Stimulated activated CD4-positive, alpha-beta T cell treated with anti-CD3 and anti-CD28 coated beads, Interleukin-2, amount 100 ng/mL, for 4 hours (primary cell): ENCODE results near the gene STAB1.

Experiments
- DNase-seq: peaks from one replicate; pipeline ENCODE4 v3.0.0-alpha.2; 2020; ENCODE audit warnings: low read depth

The STAB1 gene

DNA sequence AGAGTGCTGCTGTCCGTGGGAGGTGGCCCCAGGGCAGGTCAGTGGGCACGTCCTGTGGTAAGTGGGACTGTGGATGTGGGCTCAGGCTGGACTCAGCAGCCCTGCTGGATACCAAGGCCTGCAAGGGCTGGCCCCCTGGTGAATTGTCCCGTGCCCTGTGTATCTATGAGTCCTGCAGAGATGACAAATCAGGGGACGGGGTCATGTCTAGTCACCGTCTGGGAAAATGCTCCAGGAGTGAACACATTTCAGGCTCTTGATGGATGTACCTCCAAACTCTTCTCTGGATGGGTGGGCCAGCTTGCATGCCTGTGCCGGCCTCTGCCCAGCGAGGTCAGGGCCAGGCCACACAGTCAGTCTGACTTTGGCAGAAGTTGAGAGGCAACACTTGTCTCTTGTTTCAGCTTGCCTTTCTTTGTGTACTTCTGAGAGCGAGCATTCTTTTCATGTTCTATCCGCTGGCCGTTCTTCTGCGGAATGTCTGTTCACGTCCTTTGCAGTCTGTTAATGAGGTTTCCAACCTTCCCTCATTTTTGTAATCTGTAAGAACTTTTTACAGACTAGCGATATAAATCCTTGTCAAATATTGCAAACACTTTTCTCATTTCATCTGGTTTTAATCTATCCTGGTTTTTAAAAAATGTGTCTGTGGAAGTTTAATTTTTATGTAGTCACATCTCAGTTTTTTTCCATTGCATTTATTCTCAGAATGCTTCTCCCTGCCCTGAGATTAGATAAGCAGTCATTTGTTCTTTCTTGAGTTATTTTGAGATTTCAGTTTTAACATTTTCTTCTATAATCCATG, 11.4 kb upstream of the STAB1 start:
- no peak for DNase-seq

DNA sequence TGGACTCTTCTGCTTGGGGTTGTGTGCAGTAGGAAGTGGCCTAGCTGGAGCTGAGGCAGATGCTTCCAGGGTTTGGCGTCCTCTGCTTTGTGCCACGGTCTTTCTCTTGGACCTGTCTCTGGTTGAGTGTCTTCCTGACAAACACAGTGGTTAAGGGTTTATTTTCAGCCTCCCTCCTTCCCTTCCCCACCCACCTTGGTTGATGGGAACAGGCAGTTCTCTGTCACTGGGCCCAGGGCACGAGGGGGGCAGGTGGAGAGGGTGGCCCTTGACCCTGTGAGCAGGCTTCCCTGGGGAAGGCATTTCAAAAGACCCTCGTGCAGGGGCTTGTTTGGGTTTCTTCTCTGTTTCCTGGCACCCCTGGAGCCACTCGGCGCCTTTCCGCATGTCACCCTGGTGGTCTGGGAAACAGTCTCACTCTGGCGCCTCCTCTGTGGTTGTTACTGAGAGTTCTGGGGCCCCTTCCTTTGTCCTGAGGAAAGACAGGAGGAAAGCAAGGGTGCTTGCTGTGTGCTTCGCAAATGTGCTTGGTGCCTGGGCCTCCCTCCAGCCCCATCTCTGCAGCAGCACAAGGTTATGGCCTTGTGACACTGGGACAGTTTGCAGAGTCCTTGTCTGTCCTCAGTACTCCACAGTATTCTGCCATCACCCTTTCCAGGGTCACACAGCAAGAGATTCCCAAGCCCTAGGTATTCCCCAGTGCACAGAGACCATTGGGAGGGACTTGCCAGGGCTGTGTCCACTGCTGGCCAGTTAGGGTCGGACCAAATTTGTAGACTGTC, 10.3 kb upstream of the STAB1 start:
- DNase-seq = no peak

DNA sequence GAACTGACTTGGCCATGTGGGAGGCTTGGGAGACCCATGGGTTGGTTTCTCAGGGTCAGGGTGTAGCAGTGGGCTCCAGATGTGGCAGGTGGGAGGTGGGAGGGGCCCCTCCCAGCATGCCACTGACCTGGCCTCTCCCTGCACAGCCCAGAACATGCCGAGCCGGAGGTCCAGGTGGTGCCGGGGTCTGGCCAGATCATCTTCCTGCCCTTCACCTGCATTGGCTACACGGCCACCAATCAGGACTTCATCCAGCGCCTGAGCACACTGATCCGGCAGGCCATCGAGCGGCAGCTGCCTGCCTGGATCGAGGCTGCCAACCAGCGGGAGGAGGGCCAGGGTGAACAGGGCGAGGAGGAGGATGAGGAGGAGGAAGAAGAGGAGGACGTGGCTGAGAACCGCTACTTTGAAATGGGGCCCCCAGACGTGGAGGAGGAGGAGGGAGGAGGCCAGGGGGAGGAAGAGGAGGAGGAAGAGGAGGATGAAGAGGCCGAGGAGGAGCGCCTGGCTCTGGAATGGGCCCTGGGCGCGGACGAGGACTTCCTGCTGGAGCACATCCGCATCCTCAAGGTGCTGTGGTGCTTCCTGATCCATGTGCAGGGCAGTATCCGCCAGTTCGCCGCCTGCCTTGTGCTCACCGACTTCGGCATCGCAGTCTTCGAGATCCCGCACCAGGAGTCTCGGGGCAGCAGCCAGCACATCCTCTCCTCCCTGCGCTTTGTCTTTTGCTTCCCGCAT, 7.9 kb upstream of the STAB1 start:
- no peak for DNase-seq

DNA sequence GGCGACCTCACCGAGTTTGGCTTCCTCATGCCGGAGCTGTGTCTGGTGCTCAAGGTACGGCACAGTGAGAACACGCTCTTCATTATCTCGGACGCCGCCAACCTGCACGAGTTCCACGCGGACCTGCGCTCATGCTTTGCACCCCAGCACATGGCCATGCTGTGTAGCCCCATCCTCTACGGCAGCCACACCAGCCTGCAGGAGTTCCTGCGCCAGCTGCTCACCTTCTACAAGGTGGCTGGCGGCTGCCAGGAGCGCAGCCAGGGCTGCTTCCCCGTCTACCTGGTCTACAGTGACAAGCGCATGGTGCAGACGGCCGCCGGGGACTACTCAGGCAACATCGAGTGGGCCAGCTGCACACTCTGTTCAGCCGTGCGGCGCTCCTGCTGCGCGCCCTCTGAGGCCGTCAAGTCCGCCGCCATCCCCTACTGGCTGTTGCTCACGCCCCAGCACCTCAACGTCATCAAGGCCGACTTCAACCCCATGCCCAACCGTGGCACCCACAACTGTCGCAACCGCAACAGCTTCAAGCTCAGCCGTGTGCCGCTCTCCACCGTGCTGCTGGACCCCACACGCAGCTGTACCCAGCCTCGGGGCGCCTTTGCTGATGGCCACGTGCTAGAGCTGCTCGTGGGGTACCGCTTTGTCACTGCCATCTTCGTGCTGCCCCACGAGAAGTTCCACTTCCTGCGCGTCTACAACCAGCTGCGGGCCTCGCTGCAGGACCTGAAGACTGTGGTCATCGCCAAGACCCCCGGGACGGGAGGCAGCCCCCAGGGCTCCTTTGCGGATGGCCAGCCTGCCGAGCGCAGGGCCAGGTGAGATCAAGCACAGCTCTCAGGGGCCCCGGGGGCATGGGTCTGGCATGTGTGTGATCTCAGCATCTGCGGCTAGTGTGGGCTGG, 7.1 kb upstream of the STAB1 start:
- no peak for DNase-seq

DNA sequence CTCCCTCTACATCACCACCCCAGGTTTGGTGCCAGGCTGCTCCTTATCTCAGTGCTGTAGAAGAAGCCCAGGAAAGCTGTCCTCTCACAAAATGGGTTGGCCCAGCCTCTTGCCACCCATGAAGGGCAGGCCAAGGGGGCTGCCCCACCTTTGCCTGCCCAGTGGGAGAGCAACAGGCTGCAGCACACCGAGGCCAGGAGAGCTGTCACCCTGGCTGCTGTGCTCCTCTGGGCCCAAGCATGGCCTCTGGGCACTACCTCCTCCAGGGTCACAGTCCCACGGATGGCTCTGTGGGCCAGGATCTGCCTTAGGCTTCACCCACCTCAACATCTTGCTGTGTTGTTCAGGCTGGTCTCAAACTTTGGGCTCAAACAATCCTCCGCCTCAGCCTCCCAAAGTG, 6.4 kb upstream of the STAB1 start:
- no peak for DNase-seq

DNA sequence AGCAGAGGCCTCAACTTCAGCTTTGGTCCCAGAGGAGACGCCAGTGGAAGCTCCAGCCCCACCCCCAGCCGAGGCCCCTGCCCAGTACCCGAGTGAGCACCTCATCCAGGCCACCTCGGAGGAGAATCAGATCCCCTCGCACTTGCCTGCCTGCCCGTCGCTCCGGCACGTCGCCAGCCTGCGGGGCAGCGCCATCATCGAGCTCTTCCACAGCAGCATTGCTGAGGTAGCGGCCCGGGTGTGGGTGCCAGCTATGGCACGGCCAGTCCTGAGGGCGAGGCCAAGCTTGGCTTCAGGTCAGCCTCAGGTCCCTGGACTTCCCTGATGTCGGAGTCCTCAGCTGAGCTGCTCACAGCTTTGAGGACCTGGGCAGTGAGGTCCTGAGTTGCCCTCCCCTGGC, 5.7 kb upstream of the STAB1 start:
- no peak for DNase-seq

DNA sequence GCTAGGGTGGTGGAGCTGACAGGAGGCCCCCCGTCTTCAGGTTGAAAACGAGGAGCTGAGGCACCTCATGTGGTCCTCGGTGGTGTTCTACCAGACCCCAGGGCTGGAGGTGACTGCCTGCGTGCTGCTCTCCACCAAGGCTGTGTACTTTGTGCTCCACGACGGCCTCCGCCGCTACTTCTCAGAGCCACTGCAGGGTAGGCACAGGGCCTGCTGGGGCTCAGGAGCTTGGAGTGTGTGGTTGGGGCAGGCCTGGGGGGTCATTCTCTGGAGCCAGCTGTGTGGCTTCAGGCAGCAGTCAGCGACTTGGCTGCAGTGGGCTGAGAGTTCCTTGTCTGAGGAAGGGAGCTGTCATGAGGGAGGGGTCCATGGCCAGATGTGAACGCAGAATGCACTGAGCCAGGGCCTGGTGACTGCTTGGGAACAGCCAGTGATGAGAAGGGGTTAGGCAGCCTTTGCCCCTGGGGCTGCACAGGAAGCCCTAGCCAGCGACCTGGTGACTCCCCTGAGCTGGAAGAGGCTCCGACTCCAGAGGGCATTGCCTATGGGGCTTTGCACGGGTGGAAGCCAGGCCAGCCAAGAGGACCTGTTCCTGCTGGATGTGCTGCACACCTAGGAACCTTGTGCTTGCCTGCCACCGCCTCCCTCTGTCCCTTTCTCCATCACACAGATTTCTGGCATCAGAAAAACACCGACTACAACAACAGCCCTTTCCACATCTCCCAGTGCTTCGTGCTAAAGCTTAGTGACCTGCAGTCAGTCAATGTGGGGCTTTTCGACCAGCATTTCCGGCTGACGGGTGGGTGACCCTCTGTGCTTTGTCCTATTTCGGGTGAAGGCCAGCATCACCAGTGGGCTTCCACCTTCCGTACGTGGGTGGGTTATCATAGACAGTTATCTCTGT, 4.9 kb upstream of the STAB1 start:
- no peak for DNase-seq

DNA sequence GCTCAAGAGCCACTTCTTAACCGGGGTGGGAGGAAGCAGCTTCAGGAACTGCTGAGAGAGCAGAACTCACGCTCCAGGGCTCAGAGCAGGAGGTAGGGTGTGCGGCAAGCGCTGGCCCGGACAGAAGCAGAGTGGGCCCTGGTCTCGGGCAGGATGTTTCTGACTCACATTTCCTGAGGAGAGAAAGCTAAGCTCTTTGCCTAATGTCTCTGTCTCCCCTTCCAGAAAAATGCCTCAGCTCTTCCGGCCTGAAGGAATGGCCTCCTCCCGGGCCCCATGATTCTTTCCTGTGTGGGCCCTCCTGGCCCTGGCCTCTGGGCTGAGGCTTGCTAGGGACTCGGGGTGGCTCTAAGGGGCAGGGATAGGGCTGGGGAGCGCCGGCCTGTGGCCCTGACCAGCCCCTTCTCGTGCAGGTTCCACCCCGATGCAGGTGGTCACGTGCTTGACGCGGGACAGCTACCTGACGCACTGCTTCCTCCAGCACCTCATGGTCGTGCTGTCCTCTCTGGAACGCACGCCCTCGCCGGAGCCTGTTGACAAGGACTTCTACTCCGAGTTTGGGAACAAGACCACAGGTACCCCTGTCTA, 4.1 kb upstream of the STAB1 start:
- no peak for DNase-seq

DNA sequence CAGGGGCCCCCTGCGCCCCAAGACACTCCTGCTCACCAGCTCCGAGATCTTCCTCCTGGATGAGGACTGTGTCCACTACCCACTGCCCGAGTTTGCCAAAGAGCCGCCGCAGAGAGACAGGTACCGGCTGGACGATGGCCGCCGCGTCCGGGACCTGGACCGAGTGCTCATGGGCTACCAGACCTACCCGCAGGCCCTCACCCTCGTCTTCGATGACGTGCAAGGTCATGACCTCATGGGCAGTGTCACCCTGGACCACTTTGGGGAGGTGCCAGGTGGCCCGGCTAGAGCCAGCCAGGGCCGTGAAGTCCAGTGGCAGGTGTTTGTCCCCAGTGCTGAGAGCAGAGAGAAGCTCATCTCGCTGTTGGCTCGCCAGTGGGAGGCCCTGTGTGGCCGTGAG, 3.1 kb upstream of the STAB1 start:
- no peak for DNase-seq

DNA sequence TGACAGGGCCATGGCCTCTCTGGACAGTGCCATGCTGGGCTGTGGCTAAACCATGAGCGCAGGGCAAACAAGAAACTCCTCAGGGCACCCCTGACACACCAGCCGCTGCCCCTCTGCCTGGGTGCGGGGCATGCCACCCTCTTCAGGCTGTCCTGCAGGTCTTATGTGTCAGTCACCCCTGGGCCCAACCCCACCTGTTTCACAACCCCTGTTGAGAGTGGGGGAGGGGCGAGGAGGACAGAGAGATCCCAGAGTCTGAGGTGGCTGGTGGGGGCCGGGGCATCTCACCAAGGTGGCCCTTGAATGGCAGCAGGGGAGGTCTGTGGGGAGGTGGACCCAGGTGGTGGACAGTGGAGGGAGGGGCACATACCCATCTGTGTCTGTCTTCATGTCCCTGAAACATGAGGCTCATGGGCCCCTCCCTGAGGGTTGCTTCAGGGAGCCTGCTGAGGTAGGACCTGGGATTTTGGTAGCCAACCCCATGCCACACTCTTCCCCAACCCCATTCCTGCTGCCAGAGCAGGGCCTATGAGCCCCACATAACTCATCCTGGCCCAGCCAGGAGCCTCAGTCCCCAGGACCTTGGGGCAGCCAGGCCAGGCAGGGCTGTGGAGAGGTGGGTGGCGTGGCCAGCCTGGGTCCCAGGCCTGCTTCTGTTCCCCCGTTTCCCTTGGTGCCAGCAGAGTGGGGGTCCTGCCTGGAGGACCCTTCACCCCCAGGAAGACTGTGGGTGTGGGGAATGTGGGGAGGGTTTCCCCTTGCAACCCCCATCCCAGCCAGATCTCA, 1.7 kb upstream of the STAB1 start:
- no peak for DNase-seq

DNA sequence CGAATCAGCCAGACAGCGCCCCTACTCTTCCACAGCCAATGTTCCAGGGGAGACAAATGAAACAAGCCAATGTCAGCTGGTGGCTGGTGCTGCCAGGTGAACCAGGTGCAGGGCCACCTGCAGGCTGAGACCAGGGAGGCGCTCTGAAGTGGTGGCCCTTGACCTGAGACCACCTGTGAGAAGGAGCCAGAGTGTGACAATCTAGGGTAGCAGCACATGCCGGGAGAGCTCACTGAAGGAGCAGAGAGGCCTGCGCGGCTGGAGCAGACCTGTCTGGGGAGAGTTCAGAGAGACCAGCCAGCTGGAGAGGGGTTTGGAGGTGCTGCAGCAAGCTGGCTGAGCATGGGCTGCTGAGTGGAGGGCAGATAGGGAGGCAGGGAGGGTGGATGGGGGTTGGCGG, 693 bp upstream of the STAB1 start:
- DNase-seq = no peak

DNA sequence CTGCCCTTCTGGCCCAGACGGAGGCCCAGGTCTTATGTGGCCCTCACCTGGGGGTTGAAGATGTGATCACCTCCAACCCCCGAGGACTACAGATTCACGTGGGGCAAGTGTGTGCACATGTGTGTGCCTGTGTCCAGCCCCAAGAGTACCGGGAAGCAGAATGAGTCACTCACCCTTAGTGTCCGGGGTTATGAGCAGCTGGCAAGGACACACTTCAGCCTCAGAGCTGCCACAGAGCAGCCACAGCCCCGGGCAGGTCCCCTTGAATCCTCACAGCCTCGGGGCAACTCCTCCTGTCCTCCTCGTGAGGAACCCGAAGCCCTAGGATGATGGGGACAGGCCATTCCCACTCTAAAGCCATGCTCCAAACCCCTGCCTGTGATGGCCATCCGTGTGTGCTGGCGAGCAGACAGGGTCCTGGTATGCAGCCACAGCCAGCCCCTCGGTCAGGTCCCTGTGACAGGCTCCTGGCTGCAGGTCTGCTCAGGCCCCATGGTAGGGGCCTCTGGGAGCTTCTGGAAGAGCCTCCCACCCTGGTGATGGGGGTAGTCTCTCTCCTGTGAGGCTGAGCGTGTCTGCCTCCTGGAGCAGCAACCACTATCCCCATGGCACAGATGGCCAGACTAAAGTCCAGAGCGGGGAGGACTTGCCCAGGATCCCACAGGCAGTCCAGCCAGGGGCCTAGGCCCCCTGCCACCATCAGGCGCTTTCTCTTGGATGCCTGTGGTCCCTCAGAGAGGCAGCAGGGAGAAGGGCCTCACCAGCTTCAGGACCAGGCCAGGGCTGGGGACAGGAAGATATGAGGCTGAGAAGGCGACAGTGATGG, 852 bp downstream of the STAB1 start:
- no peak for DNase-seq

DNA sequence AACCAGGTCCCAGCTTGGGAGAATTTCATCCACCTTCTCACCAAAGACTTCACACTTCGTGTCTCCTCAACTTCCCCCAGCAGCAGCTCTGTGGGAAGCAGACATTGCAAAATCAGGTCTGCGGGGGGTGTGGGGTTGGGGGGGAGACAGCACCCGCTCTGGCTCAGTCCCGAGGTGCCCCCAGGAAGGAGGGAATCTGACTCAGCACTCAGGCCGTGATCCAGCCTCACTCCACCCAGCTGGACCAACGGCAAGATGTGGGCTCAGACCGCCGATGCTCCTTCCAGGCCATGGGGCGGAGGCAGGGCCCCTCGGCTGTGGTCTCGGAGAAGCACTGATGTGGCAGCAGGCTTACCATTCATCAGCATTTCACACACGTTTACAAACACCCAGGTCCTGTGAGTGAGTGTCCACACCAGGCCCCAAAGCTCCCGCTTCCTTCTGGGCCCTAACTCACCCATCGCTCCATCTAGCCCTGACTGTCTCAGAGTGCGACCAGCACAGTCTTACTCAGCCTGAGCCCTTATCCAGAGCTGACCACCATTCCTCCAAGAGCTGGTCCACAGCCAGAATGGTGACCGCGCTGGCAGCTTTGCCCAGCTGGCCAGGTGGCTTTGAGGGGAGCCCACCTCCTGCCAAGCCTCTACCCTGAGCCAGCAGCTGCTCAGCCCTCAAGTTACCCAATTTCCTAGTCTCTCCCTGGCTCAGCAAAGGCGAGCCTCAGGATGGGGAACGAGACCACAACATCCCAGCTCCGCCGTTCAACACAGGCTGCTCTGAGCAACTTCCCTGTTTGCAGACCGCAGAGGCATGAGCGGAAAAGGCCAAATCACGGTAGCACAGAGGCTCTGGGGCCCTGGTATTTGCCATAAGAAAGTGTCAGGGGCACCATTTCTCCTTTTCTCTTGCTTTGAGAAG, 3.3 kb downstream of the STAB1 start:
- DNase-seq = no peak

DNA sequence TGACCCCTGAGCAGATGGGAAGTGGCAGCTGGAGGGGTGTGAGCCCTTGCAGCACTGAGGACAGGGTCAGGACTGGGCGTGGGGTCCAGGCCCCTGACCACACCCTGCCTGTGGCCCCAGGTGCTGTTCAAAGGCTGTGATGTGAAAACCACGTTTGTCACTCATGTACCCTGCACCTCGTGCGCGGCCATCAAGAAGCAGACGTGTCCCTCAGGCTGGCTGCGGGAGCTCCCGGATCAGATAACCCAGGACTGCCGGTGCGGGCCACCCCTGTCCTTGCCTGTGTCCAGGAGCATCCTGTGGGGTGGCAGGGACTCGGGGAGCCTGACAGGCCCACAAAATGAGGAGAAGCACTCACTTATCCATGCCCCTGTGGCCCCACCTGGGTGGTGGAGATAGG, 5.9 kb downstream of the STAB1 start:
- DNase-seq = no peak

DNA sequence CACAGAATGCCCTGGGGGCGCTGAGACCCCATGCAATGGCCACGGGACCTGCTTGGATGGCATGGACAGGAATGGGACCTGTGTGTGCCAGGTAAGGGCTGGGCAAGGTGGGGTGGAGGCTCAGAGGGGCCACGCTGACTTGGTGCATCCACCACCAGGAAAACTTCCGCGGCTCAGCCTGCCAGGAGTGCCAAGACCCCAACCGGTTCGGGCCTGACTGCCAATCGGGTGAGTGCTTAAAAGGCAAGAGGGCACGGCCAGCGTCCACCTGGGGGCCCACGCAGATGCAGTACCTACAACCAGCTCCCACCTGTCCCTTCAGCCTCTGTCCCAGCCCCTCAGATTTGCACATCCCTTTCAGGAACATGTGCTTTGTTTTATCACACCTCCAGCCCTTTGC, 6.9 kb downstream of the STAB1 start:
- no peak for DNase-seq

DNA sequence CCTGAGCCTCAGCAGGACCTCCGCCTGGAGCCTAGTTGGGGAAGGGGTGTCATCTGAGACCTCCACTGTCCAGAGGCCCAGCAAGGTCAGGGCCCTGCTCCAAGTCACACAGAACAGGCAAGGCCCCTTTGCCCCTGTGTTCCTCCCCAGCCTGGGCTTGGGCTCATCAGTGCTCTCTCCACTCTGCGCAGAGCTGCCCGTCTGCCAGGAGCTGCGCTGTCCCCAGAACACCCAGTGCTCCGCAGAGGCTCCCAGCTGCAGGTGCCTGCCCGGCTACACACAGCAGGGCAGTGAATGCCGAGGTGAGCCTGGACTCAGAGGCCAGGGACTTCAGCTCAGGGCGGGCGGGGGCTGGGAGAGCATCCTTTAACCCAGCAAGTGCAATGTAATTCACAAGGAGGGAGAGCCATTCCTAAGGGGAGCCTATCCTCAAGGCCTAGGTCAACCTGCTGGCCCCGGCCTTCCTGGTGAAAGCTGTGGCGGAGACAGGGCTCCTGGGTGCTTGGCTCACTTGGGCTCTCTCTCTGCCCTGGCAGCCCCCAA, 7.7 kb downstream of the STAB1 start:
- DNase-seq = no peak

DNA sequence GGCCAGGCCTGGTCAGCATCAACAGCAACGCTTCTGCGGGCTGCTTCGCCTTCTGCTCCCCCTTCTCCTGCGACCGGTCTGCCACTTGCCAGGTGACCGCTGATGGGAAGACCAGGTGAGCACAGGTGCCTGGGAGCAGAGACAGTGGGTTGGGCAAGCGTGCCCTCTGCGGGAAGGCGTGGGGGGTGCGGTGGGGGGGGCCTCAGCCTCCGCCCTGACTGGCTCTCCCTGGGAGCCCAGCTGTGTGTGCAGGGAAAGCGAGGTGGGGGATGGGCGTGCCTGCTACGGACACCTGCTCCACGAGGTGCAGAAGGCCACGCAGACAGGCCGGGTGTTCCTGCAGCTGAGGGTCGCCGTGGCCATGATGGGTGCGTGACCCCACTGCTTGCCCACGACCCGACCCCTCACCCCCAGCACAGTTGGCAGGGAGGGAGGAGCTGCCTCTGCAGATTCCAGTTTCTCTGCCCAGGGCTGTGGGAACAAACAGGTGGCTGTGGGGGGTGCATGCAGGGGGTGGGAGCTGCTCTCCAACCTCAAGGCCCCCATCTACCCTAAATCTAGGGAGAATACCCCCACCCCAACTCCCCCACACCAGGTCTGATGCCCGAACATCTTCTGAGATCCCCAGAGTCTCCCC, 8.8 kb downstream of the STAB1 start:
- DNase-seq = no peak
